Astrocyte of the cerebellum (primary cell): ENCODE measurements around the gene CA5A.

Experiments
- DNase-seq: peaks from one replicate; pipeline ENCODE4 v3.0.0-alpha.2; 2011; ENCODE audit warnings: low read depth
- H3K4me3 ChIP-seq: 2 replicates; pipeline ENCODE4 v1.5.1; 2011; ENCODE audit warnings: mild to moderate bottlenecking, low read depth, low read length, moderate library complexity
- CTCF ChIP-seq: IDR thresholded peaks from 2 replicates; pipeline ENCODE4 v1.5.1; 2012; ENCODE audit warnings: low read length, low read depth, moderate library complexity, mild to moderate bottlenecking; ENCODE audit errors: missing control alignments
- in situ Hi-C: cut with HindIII; loops from 2 replicates; pipeline ENCODE4 v1.10.0; 2017; ENCODE audit warnings: low sequenced_read_pairs

CA5A gene

DNA sequence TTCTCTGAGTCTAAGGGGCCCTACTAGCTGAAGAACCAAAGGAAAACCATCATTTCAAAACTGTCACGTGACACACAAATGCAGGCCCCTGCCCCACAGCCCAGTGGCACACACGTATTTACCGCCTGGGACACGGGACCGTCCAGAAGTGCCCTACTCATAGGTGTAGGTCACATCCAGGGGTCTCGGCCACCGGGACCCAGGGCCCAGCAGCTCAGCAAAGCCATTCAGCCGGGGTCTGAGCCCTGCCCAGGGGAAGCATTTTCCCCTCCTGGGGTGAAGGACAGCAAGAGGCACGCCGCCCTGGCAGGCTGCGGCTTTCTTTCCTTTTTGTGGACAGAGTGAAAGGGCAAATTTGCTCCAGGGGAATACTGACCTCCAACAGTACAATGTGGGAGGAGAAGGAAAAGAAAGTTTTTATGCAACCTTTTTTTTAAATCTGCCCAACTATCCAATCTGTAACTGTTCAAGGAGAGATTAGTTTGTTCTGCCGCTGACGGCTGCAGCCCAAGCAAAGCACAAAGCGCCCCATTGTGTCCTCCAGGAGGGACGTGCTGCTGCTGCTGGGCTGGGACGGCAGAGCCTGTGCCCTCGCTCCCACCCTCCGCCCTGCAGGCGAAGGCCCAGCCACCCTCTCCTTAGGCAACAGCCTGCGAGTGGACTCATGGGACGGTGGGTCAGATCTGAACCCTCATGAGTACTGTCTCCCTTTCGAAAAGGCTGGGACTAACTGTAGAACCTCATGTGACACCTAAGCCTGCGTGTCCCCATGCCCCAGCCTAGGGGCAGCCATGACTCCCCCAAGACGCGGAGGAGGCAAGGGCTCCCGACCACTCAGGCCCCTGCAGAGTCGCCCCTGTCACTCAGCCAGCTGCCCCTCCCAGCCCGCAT is 88.3 kb downstream of the CA5A start:
- no peak for DNase-seq
- no peak for TF ChIP-seq CTCF
- in situ Hi-C loops: no loop called here

GRCh38 chr16:87847467-87847784 is 88.9 kb downstream of the CA5A start:
- DNase-seq: no peak
- no peak for TF ChIP-seq CTCF
- no peak overlapping the region for H3K4me3 ChIP-seq
- in situ Hi-C loops: no loop called here

More for the DNA sequence above, 88.3 kb downstream of the CA5A start:
- no peak overlapping the region for H3K4me3 ChIP-seq

DNA sequence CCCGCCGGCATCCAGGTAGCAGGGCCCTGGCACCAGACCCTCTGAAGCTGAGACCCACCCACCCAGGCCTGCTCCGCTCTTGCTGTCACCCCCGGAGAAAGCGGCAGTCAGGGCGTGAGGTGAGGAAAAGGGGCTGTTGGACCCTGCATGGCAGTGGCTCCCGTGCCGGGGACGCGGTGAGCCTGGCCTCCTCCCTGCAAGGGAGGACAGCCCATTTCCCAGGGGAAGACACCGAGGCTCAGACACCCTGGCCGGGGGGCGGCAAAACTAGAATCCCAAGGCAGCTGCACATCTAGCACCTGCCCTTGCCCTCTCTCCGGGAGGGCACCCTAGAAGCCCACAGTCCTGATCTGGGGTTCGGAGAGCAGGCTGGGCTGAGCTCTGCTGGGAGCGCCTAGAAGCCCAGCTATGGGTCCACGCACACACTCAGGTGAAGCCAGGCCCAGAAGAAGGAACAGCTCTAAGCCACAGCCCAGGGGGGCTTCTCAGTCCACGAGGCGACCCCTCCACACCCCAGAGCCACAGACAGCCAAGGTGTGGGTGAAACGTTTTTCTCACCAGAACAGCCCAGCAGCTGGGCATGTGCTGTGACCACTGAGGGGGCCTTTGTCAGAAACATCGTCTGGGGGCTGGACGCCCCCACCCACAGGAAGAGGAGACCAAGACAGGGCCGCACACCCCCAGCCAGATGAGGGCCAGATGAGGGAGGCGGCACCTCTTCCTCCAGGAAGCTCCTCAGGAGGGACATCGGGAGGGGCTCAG is 89.4 kb downstream of the CA5A start:
- H3K4me3 ChIP-seq: no peak overlapping the region
- DNase-seq: no peak
- no peak for TF ChIP-seq CTCF
- in situ Hi-C loops: no loop called here

- in situ Hi-C loops: no loop called here
These were observed 90.3 kb downstream of the CA5A start for GRCh38 chr16:87845807-87846619.

GRCh38 chr16:87845213-87845612 is 91.1 kb downstream of the CA5A start:
- no peak for DNase-seq
- in situ Hi-C loops: no loop called here
- no peak for TF ChIP-seq CTCF
- no peak overlapping the region for H3K4me3 ChIP-seq

More at GRCh38 chr16:87845807-87846619, 90.3 kb downstream of the CA5A start:
- no peak for DNase-seq
- H3K4me3 ChIP-seq: no peak overlapping the region
- TF ChIP-seq CTCF: no peak

- no peak for TF ChIP-seq CTCF
- no peak overlapping the region for H3K4me3 ChIP-seq
- no peak for DNase-seq
- in situ Hi-C loops: no loop called here
These were observed 91.5 kb downstream of the CA5A start for GRCh38 chr16:87844809-87845208.
